Urinary bladder (tissue), 4 donors: Measurements from ENCODE around the gene PAX8. TPM values are rescaled to one million over a fixed set of nuclear protein-coding genes. Genes with fewer than 3 reads are reported as not detected.
A peak's percentile ranks its signal among the peaks of the same experiment; 100 is the strongest.
"Not testable (repeated sequence)": the region's sequence is repeated elsewhere in the genome, so short reads cannot be mapped to it uniquely, and the experiment has no call there.

Source experiments
- DNase-seq: peaks from one replicate; pipeline ENCODE4 v3.0.0-alpha.2; 2015; ENCODE audit errors: extremely low spot score
- H3K27ac ChIP-seq: one replicate; pipeline ENCODE4 v1.5.1; 2013; ENCODE audit warnings: low read depth, mild to moderate bottlenecking, moderate library complexity
- H3K36me3 ChIP-seq: one replicate; pipeline ENCODE4 v1.6.1; 2013; ENCODE audit warnings: mild to moderate bottlenecking, moderate library complexity; ENCODE audit not compliant: insufficient read depth
- H3K4me1 ChIP-seq: one replicate; pipeline ENCODE4 v1.6.1; 2013; ENCODE audit warnings: mild to moderate bottlenecking, moderate library complexity; ENCODE audit not compliant: insufficient read depth
- H3K4me3 ChIP-seq: one replicate; pipeline ENCODE4 v1.5.1; 2013; ENCODE audit warnings: low read depth, low read length
- WGBS: extraction: QIAGEN DNeasy Blood & Tissue Kit; methylation state at CpG from one replicate; pipeline ENCODE4 v1.1.7; 2013; 5-methylcytosine and 5-hydroxymethylcytosine counted together
- polyA plus RNA-seq: library from polyadenylated mRNA; stranded (reverse); fragments of 200-250 nt; gene quantifications from one replicate; pipeline ENCODE4 v1.2.3, GENCODE V29; 2013
- total RNA-seq: library from RNA; depleted of rRNA; stranded (reverse); fragments of >200 nt; gene quantifications from one replicate; pipeline ENCODE4 v1.2.3, GENCODE V29; 2014
- donor health status: healthy with polysubstance abuse.
- donor health status: healthy.

The PAX8 gene
- 0.26 TPM for total RNA-seq
- 0.19 TPM for polyA plus RNA-seq

DNA sequence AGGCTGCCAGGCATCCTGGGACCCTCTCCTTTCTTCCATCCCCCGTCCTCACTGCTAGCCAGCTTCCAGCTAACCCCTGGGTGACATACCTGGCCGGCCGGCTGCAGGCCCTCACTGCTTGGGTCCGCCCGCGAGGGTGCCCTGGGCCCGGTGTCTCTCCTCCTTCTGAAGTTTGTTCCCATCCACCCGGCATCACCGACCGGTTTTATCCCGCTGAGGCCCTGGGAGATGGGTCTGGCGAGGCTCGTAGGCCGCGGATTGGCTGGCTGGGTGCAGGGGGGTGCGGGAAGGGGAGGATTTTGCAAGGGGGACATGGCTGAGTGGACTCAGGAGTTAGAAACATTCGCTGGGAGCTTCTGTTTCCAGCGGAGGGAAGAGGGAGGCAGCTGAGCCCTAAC, at the start of gene PAX8:
PAX8 (minus strand) TSS at position 180 of the 398 bp plus-strand sequence. CDS start 527 bp downstream, outside the sequence.
- H3K36me3 ChIP-seq, result no peaks in the 10 kb centered on the region
- DNase-seq, result no peak
- no peak within 1 kb of the TSS for H3K27ac ChIP-seq
- H3K4me3 ChIP-seq, result no peak within 1 kb of the TSS
- H3K4me1 ChIP-seq, result no peaks in the 10 kb centered on the region
- 58% methylated on average over 18 of the region's 18 CpGs for WGBS

- no peaks in the 10 kb centered on the region for H3K36me3 ChIP-seq
- no peaks in the 10 kb centered on the region for H3K4me1 ChIP-seq
- H3K27ac ChIP-seq, result no peak overlapping the region
- DNase-seq, result no peak
- WGBS, result 91% methylated on average over 3 of the region's 3 CpGs
- no peak overlapping the region for H3K4me3 ChIP-seq
These were observed 49.3 kb upstream of the PAX8 start for GRCh38 chr2:113328043-113328442.

DNA sequence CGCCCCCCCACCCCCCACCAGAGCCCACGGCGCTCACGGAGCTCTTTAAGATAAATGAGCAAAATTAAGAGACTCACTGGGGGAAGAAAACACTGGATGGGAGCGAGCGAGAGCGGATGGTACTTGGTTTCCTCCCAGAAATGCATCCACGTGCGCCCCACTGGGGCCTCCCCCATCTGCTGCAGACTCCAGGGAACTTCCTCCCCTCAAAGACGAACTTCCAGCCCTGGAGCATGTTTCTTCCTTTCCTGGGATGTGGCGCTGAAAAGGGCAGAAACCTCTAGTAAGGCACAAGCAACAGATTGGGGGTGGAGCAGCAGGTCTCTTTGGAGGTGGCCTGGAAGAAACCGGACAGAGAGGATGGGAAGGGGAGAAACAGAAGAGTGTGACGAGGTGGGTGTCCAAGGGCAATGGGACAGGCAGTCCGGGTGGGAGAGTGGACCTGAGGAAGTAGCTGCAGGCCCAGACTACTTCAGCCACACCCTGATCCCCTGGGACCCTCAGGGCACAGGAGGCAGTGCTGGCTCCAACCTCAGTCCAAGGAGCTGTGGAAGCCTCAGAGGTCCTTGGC, 46.5 kb upstream of the PAX8 start:
- H3K27ac ChIP-seq, DNase-seq, H3K4me1 ChIP-seq, H3K36me3 ChIP-seq: not testable (repeated sequence)
- WGBS, result 13% methylated on average over 14 of the region's 14 CpGs
- H3K4me3 ChIP-seq, result peak overlapping the region; percentile 50

- peak; percentile 72 for DNase-seq
- WGBS, result 1% methylated on average over 27 of the region's 27 CpGs
- H3K27ac ChIP-seq, result no peak overlapping the region
These were observed 46.0 kb upstream of the PAX8 start for GRCh38 chr2:113324684-113325160.

DNA sequence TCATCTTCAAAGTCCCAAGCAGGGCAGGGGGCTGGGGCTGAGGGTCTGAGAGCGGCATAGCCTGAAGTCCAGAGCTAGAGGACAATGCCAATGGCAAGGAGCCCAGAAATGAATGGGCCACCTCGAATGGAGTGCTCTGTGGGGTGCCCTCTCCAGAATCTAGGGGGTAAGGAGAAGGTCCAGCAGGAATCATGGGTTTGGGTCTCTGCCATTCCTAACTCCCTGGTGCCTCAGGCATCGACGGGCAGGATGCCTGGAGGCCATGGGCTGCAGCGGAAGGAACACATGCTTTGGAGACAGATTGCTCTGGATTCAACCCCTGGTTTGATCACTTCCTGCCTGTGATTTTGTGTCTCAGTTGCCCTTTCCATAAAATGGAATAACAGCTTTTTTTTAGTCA, 44.4 kb upstream of the PAX8 start:
- not testable (repeated sequence) for H3K4me3 ChIP-seq, H3K36me3 ChIP-seq, H3K27ac ChIP-seq, DNase-seq, H3K4me1 ChIP-seq
- WGBS, result 73% methylated on average over 5 of the region's 5 CpGs

More at GRCh38 chr2:113324684-113325160, 46.0 kb upstream of the PAX8 start:
- Histone ChIP-seq H3K4me3 (peak overlapping the region; percentile 50), H3K36me3 (no peaks in the 10 kb centered on the region), H3K4me1 (no peaks in the 10 kb centered on the region)

DNA sequence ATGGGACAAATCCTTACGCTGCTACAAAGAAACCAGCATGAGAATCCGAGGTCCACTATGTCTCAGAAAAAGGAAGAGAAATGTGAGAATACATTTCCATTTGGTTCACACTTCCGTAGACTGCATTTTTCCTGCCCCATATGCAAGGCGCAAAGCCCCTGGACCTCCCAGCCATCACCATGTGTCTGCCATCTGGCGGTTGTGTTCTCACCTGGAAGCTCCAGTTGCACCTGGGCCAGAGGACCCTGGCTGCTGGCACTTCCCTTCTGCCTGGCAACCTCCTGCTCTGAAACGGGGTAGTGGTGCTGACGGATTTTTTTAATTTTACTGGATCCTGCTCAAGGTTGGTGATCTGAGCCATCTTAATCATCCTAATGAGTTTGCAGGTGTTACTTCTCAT, 41.4 kb upstream of the PAX8 start:
- not testable (repeated sequence) for H3K27ac ChIP-seq, H3K4me1 ChIP-seq, DNase-seq, H3K4me3 ChIP-seq, H3K36me3 ChIP-seq
- WGBS, result 78% methylated on average over 7 of the region's 7 CpGs

DNA sequence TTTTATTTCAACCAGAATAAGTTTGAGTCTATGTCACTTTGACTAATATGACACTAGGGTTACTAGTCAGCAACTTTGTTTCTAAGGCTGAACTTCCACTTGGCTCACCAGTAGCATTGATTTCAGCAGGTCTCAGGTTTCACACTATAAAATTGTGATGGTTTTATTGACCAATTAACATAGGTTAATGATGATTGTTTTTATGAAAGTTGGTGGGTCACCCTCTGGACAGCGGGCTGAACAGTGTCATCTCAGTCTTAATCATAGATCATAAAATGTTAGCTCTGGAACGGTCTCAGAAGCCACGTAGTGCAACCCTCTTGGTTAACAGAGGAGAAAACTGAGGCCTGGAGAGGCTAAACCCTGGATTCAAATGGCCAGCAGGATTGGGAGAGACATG, 40.2 kb upstream of the PAX8 start:
- WGBS, result 56% methylated on average over 3 of the region's 3 CpGs

GRCh38 chr2:113316085-113316484, 37.4 kb upstream of the PAX8 start:
- WGBS, result 78% methylated on average over 2 of the region's 2 CpGs

More for the DNA sequence above, 40.2 kb upstream of the PAX8 start:
- not testable (repeated sequence) for H3K36me3 ChIP-seq, DNase-seq, H3K4me1 ChIP-seq, H3K27ac ChIP-seq, H3K4me3 ChIP-seq

DNA sequence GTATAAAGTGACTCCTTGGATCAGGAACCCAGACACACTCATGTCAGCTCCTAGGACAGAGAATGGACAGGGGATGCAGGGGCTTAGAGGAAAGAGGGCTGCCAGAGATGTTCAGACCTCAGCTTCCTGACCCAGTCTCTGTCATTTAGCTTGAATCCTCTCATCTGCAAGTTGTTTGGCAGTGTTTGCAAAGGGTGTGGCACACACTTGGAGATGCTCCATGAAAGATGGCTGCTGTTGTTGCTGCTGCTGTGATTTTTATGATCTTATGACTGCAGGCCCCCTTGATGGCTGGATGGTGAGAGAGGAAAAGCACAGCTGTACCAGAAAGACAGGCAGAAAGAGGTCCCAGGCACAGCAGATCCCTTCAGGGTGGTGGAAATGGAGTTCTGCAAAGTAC, 35.9 kb upstream of the PAX8 start:
- H3K36me3 ChIP-seq, H3K4me3 ChIP-seq, H3K27ac ChIP-seq, H3K4me1 ChIP-seq, DNase-seq: not testable (repeated sequence)

More at GRCh38 chr2:113316085-113316484, 37.4 kb upstream of the PAX8 start:
- H3K4me1 ChIP-seq, result no peaks in the 10 kb centered on the region
- no peak overlapping the region for H3K27ac ChIP-seq
- H3K36me3 ChIP-seq, result no peaks in the 10 kb centered on the region
- H3K4me3 ChIP-seq, result no peak overlapping the region
- DNase-seq, result no peak

GRCh38 chr2:113314176-113314575, 35.5 kb upstream of the PAX8 start:
- not testable (repeated sequence) for H3K36me3 ChIP-seq, H3K4me3 ChIP-seq, H3K4me1 ChIP-seq, H3K27ac ChIP-seq, DNase-seq
- 90% methylated on average over 3 of the region's 3 CpGs for WGBS

- 74% methylated on average over 1 of the region's 1 CpG for WGBS
- not testable (repeated sequence) for H3K4me1 ChIP-seq, H3K27ac ChIP-seq, H3K36me3 ChIP-seq, H3K4me3 ChIP-seq, DNase-seq
These were observed 33.1 kb upstream of the PAX8 start for GRCh38 chr2:113311781-113312180.

DNA sequence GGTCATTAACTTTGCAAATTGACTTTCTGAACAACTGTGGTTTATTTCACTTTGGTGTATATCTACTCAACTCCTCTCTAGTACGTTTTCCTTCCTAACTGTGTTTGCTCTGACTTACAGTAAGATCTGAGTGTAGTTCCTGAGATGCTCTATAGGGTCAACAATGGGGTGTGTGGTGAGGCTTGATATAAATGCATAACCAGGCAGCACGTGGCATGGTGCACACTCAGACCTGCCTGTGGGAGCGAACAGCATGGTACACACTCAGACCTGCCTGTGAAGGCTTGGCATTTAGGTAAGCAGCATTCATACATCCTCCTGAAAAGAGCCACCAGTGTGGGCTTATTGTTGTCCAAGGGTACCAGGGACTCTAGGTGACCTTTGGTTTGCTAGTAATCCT, 32.5 kb upstream of the PAX8 start:
- not testable (repeated sequence) for DNase-seq, H3K4me3 ChIP-seq, H3K36me3 ChIP-seq, H3K4me1 ChIP-seq, H3K27ac ChIP-seq
- 76% methylated on average over 3 of the region's 3 CpGs for WGBS

GRCh38 chr2:113309655-113310387, 31.1 kb upstream of the PAX8 start:
- H3K36me3 ChIP-seq, result no peaks in the 10 kb centered on the region
- H3K4me3 ChIP-seq, result no peak overlapping the region
- no peak overlapping the region for H3K27ac ChIP-seq
- DNase-seq, result no peak
- no peaks in the 10 kb centered on the region for H3K4me1 ChIP-seq
- 86% methylated on average over 6 of the region's 6 CpGs for WGBS

DNA sequence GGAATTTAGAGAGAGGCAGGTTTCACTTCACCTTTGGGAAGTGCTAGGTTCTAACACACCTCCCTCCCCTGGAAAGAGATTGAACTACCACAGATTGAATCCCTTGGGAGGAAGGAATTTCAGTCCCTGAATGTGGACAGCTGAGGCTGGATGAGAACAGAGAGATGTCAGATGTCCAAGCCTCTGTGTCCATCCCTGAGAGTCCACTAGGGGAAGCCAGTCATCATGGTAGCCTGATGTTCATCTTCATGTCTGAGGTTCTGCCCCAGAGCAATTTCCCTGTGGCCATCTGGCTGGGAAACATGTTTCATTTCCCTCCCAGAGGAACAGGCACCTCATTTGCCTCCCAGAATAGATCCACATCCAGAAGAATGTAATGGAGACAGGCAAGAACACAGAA, 30.1 kb upstream of the PAX8 start:
- not testable (repeated sequence) for H3K36me3 ChIP-seq, DNase-seq, H3K4me3 ChIP-seq, H3K27ac ChIP-seq, H3K4me1 ChIP-seq
